ENCODE measurements around the gene SAE1. TPM values are rescaled to one million over a fixed set of nuclear protein-coding genes. Genes with fewer than 3 reads are reported as not detected.
A peak's percentile ranks its signal among the peaks of the same experiment; 100 is the strongest.

The SAE1 gene
- total RNA-seq, 1 experiment from 2014 or later = 324 TPM

- Histone ChIP-seq H3K4me3 (peak overlapping the region; percentile 58), H3K4me1 (replicated peaks) (peaks cover 48% of the 10 kb centered on the region), H3K9me3 (replicated peaks) (no peaks in the 10 kb centered on the region), H3K27ac (peak overlapping the region; percentile 99), H3K27me3 (replicated peaks) (no peaks in the 10 kb centered on the region), H3K36me3 (peaks cover 54% of the 10 kb centered on the region)
- peak in 1 of 2 experiments; percentile 56 for DNase-seq (ENCODE audit: low read depth in 1 of 2, low spot score in 2 of 2)
These were observed 20.9 kb upstream of the SAE1 start for GRCh38 chr19:47109541-47110375.

GRCh38 chr19:47110521-47111005 is 20.1 kb upstream of the SAE1 start:
- H3K4me3 ChIP-seq = peak overlapping the region; percentile 58
- no peaks in the 10 kb centered on the region for H3K9me3 ChIP-seq (replicated peaks)
- H3K36me3 ChIP-seq = peaks cover 46% of the 10 kb centered on the region
- no peaks in the 10 kb centered on the region for H3K27me3 ChIP-seq (replicated peaks)
- peak in 1 of 2 experiments; percentile 27 for DNase-seq (ENCODE audit: low read depth in 1 of 2, low spot score in 2 of 2)
- H3K27ac ChIP-seq = peak overlapping the region; percentile 99
- H3K4me1 ChIP-seq (replicated peaks) = peaks cover 48% of the 10 kb centered on the region

- no peaks in the 10 kb centered on the region for H3K27me3 ChIP-seq (replicated peaks)
- H3K27ac ChIP-seq = peak overlapping the region; percentile 99
- peak in 1 of 2 experiments; percentile 50 for DNase-seq (ENCODE audit: low read depth in 1 of 2, low spot score in 2 of 2)
- H3K36me3 ChIP-seq = peaks cover 41% of the 10 kb centered on the region
- H3K4me1 ChIP-seq (replicated peaks) = peaks cover 48% of the 10 kb centered on the region
- H3K9me3 ChIP-seq (replicated peaks) = no peaks in the 10 kb centered on the region
- H3K4me3 ChIP-seq = peak overlapping the region; percentile 58
These were observed 19.5 kb upstream of the SAE1 start for GRCh38 chr19:47111006-47111621.

- Histone ChIP-seq H3K27me3 (replicated peaks) (no peaks in the 10 kb centered on the region), H3K36me3 (peaks cover 36% of the 10 kb centered on the region), H3K9me3 (replicated peaks) (no peaks in the 10 kb centered on the region), H3K27ac (peak overlapping the region; percentile 99), H3K4me3 (peak overlapping the region; percentile 58), H3K4me1 (replicated peaks) (peaks cover 44% of the 10 kb centered on the region)
- DNase-seq (ENCODE audit: low read depth in 1 of 2, low spot score in 2 of 2) = no peak
These were observed 18.9 kb upstream of the SAE1 start for GRCh38 chr19:47111682-47112165.

- peak; percentile 73 to 92 for DNase-seq (ENCODE audit: low read depth in 1 of 2, low spot score in 2 of 2)
- Histone ChIP-seq H3K4me1 (replicated peaks) (peaks cover 38% of the 10 kb centered on the region), H3K27me3 (replicated peaks) (no peaks in the 10 kb centered on the region), H3K4me3 (peak overlapping the region; percentile 58), H3K27ac (peak overlapping the region; percentile 99), H3K9me3 (replicated peaks) (no peaks in the 10 kb centered on the region), H3K36me3 (peaks cover 36% of the 10 kb centered on the region)
These were observed 18.3 kb upstream of the SAE1 start for GRCh38 chr19:47112166-47112996.

GRCh38 chr19:47112997-47113849 is 17.4 kb upstream of the SAE1 start, which contains the start of gene ZC3H4:
Gene ZC3H4 (minus strand): TSS chr19:47113776. CDS start chr19:47112584, 1,192 bp downstream.
- Histone ChIP-seq H3K27me3 (replicated peaks) (no peaks in the 10 kb centered on the region), H3K9me3 (replicated peaks) (no peaks in the 10 kb centered on the region), H3K4me3 (peak within 1 kb of the TSS; percentile 58), H3K4me1 (replicated peaks) (peaks cover 30% of the 10 kb centered on the region), H3K27ac (peak within 1 kb of the TSS; percentile 99), H3K36me3 (peaks cover 29% of the 10 kb centered on the region)
- peak; percentile 100 for DNase-seq (ENCODE audit: low read depth in 1 of 2, low spot score in 2 of 2)

- H3K4me1 ChIP-seq (replicated peaks) = peaks cover 21% of the 10 kb centered on the region
- peak overlapping the region; percentile 99 for H3K27ac ChIP-seq
- no peaks in the 10 kb centered on the region for H3K9me3 ChIP-seq (replicated peaks)
- peaks cover 27% of the 10 kb centered on the region for H3K36me3 ChIP-seq
- DNase-seq (ENCODE audit: low read depth in 1 of 2, low spot score in 2 of 2) = no peak
- peak overlapping the region; percentile 58 for H3K4me3 ChIP-seq
- H3K27me3 ChIP-seq (replicated peaks) = no peaks in the 10 kb centered on the region
These were observed 16.6 kb upstream of the SAE1 start for GRCh38 chr19:47113850-47114651.

- Histone ChIP-seq H3K4me3 (no peak overlapping the region), H3K9me3 (replicated peaks) (no peaks in the 10 kb centered on the region), H3K27me3 (replicated peaks) (no peaks in the 10 kb centered on the region), H3K27ac (peak overlapping the region; percentile 9; the same call in 1 of the 2 replicates), H3K36me3 (no peaks in the 10 kb centered on the region), H3K4me1 (replicated peaks) (peaks cover 29% of the 10 kb centered on the region)
- no peak for DNase-seq (ENCODE audit: low read depth in 1 of 2, low spot score in 2 of 2)
These were observed 10.1 kb upstream of the SAE1 start for GRCh38 chr19:47120470-47121067.

GRCh38 chr19:47122359-47123335 is 8.0 kb upstream of the SAE1 start:
- H3K27me3 ChIP-seq (replicated peaks) = no peaks in the 10 kb centered on the region
- peak overlapping the region; percentile 91 for H3K27ac ChIP-seq
- no peak overlapping the region for H3K4me3 ChIP-seq
- peaks cover 29% of the 10 kb centered on the region for H3K4me1 ChIP-seq (replicated peaks)
- no peaks in the 10 kb centered on the region for H3K9me3 ChIP-seq (replicated peaks)
- DNase-seq (ENCODE audit: low read depth in 1 of 2, low spot score in 2 of 2) = peak; percentile 93 to 96
- no peaks in the 10 kb centered on the region for H3K36me3 ChIP-seq

- Histone ChIP-seq H3K36me3 (no peaks in the 10 kb centered on the region), H3K9me3 (replicated peaks) (no peaks in the 10 kb centered on the region), H3K4me3 (no peak overlapping the region), H3K4me1 (replicated peaks) (peaks cover 29% of the 10 kb centered on the region), H3K27ac (peak overlapping the region; percentile 91), H3K27me3 (replicated peaks) (no peaks in the 10 kb centered on the region)
- DNase-seq (ENCODE audit: low read depth in 1 of 2, low spot score in 2 of 2) = no peak
These were observed 7.2 kb upstream of the SAE1 start for GRCh38 chr19:47123406-47123805.
